ENCODE data around the gene RABL2A.
"Not testable (repeated sequence)": the region's sequence is repeated elsewhere in the genome, so short reads cannot be mapped to it uniquely, and the experiment has no call there.

Gene RABL2A

GRCh38 chr2:113686537-113686936 is 59.5 kb downstream of the RABL2A start:
- no peak for DNase-seq (ENCODE audit: low read depth)

DNA sequence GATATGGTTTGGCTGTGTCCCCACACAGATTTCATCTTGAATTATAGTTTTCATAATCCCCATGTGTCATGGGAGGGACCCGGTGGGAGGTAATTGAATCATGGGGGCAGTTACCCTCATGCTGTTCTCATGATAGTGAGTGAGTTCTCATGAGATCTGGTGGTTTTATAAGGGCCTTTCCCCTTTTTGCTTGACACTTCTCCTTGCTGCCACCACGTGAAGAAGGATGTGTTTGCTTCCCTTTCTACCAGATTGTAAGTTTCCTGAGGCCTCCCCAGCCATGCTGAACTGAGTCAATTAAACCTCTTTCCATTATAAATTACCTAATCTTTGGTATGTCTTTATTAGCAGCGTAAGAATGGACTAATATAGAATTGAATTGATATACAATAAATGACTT is 63.8 kb downstream of the RABL2A start:
- DNase-seq (ENCODE audit: low read depth), result not testable (repeated sequence)

All from CMK (cell line).